ENCODE data around the gene TNFRSF21. TPM values are rescaled to one million over a fixed set of nuclear protein-coding genes. Genes with fewer than 3 reads are reported as not detected.

Gene TNFRSF21
- total RNA-seq, 2 experiments from 2014 or later: 28.1 to 36.5 TPM

DNA sequence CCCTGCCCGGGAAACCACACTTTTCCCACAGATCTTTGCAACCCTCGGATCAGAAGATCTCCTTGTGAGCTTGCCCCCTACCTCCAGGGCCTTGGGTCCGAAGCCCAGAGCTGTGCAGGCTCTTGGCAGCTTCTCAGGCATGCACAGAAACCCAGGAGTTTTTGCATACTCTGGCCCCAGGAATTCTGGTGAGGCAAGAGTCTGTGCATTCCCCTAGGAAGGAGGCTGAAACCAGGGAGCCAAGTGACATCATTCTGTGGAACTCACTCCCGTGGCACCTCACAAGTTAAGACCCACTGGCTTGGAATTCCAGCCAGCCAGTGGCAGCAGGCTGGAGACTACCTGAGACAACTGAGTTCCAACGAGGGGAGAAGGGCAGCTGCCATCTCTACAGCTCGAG, 100.1 kb downstream of the TNFRSF21 start:
- TF ChIP-seq EZH2phosphoT487 (IDR thresholded peaks at IDR 0.05; ENCODE audit: borderline replicate concordance, low read depth, low read length): no peak
- TF ChIP-seq, protein P1, sequence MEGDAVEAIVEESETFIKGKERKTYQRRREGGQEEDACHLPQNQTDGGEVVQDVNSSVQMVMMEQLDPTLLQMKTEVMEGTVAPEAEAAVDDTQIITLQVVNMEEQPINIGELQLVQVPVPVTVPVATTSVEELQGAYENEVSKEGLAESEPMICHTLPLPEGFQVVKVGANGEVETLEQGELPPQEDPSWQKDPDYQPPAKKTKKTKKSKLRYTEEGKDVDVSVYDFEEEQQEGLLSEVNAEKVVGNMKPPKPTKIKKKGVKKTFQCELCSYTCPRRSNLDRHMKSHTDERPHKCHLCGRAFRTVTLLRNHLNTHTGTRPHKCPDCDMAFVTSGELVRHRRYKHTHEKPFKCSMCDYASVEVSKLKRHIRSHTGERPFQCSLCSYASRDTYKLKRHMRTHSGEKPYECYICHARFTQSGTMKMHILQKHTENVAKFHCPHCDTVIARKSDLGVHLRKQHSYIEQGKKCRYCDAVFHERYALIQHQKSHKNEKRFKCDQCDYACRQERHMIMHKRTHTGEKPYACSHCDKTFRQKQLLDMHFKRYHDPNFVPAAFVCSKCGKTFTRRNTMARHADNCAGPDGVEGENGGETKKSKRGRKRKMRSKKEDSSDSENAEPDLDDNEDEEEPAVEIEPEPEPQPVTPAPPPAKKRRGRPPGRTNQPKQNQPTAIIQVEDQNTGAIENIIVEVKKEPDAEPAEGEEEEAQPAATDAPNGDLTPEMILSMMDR (conservative IDR thresholded peaks at IDR 0.05; ENCODE audit: low read length): no peak
- Histone ChIP-seq H3K9me2 (ENCODE audit: insufficient read depth, low read length) (no peaks in the 10 kb centered on the region), H3K79me2 (ENCODE audit: insufficient read depth, low read depth, low read length) (no peaks in the 10 kb centered on the region), H3K36me3 (ENCODE audit: insufficient read depth, low read length) (no peaks in the 10 kb centered on the region), H3K4me2 (ENCODE audit: low read length) (no peak overlapping the region), H3K4me1 (ENCODE audit: insufficient read depth, low read length, poor library complexity, severe bottlenecking) (no peaks in the 10 kb centered on the region), H3K9me3 (ENCODE audit: low read length) (peaks cover 8% of the 10 kb centered on the region; the same call in 1 of the 2 replicates), H3K27ac (ENCODE audit: low read depth, low read length, poor library complexity, severe bottlenecking) (no peak overlapping the region), H3K4me3 (ENCODE audit: low read depth, low read length, poor library complexity, severe bottlenecking) (no peak overlapping the region), H4K20me1 (ENCODE audit: insufficient read depth, low read length) (no peaks in the 10 kb centered on the region), H2AFZ (ENCODE audit: low read length) (no peak overlapping the region)
- POLR2A ChIA-PET: interaction anchor here (1.4 kb wide), 1 partner anchor 52 kb away, joined by 3 read pairs; no protein-coding TSS in a partner anchor
- CTCF ChIA-PET (ENCODE audit: unreplicated experiment): no interaction called here
- no peak for DNase-seq (ENCODE audit: low spot score)
- no TSS peak for BruUV-seq (replicated peaks)
- intact Hi-C loops (cut with micrococcal nuclease; ENCODE audit: unreplicated experiment): no loop called here

DNA sequence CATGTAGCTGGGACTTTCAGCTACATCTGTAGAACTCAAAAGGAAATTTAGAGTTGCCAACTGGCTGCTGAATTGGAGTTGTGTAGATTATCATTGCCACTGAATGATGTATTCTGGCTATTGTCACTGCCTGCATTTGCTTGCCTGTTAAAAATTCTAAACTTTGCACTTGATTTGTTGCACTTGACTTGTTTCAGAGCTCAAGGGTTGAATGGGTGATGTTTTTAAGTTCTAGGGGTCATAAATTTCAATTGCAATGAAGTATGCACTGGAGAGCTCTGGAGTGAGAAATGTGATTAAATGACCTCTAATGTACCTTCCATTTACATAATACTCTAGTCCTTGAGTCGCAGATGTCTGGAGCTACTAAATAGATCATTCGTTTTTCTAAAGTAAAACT, 102.4 kb downstream of the TNFRSF21 start:
- H3K9me3 ChIP-seq (ENCODE audit: low read length): peaks cover 7% of the 10 kb centered on the region; the same call in 1 of the 2 replicates
- intact Hi-C loops (cut with micrococcal nuclease; ENCODE audit: unreplicated experiment): no loop called here
- ChIA-PET POLR2A (interaction anchor here (0.9 to 1.3 kb wide), 3 partner anchors 9 to 35 kb away, joined by 3 to 4 read pairs (median 4); no protein-coding TSS in a partner anchor), CTCF (ENCODE audit: unreplicated experiment) (no interaction called here)
- H3K4me1 ChIP-seq (ENCODE audit: insufficient read depth, low read length, poor library complexity, severe bottlenecking): peaks cover 14% of the 10 kb centered on the region
- H2AFZ ChIP-seq (ENCODE audit: low read length): no peak overlapping the region
- no peaks in the 10 kb centered on the region for H3K36me3 ChIP-seq (ENCODE audit: insufficient read depth, low read length)
- no peak overlapping the region for H3K4me2 ChIP-seq (ENCODE audit: low read length)
- no peak for DNase-seq (ENCODE audit: low spot score)
- BruUV-seq (replicated peaks): no TSS peak
- no peaks in the 10 kb centered on the region for H3K9me2 ChIP-seq (ENCODE audit: insufficient read depth, low read length)
- no peaks in the 10 kb centered on the region for H3K79me2 ChIP-seq (ENCODE audit: insufficient read depth, low read depth, low read length)
- no peaks in the 10 kb centered on the region for H4K20me1 ChIP-seq (ENCODE audit: insufficient read depth, low read length)
- TF ChIP-seq, protein P1 (conservative IDR thresholded peaks at IDR 0.05; ENCODE audit: low read length): no peak
- no peak for TF ChIP-seq EZH2phosphoT487 (IDR thresholded peaks at IDR 0.05; ENCODE audit: borderline replicate concordance, low read depth, low read length)
- H3K27ac ChIP-seq (ENCODE audit: low read depth, low read length, poor library complexity, severe bottlenecking): no peak overlapping the region
- H3K4me3 ChIP-seq (ENCODE audit: low read depth, low read length, poor library complexity, severe bottlenecking): no peak overlapping the region

DNA sequence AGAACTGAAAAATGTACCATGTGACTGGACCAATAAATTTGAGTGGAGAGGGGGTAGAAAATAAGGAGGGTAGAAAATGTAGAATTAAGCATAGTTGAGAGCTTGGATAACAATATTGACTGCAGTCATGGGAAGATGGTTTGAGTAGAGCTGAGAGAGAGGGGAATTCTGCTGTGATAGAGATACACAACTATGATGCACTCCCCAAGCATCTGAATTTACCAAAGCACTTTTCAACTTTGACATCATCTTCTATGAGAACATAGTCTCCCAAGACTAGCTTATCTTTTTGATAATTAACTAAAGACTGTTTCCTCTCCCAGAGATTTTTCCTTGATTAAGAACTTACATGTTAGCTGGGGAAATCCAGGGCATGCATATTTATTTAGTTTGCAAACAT, 103.1 kb downstream of the TNFRSF21 start:
- Histone ChIP-seq H3K9me2 (ENCODE audit: insufficient read depth, low read length) (no peaks in the 10 kb centered on the region), H3K27ac (ENCODE audit: low read depth, low read length, poor library complexity, severe bottlenecking) (no peak overlapping the region), H2AFZ (ENCODE audit: low read length) (no peak overlapping the region), H3K4me1 (ENCODE audit: insufficient read depth, low read length, poor library complexity, severe bottlenecking) (peaks cover 14% of the 10 kb centered on the region), H3K79me2 (ENCODE audit: insufficient read depth, low read depth, low read length) (no peaks in the 10 kb centered on the region), H3K36me3 (ENCODE audit: insufficient read depth, low read length) (no peaks in the 10 kb centered on the region), H3K4me2 (ENCODE audit: low read length) (no peak overlapping the region), H4K20me1 (ENCODE audit: insufficient read depth, low read length) (no peaks in the 10 kb centered on the region), H3K4me3 (ENCODE audit: low read depth, low read length, poor library complexity, severe bottlenecking) (no peak overlapping the region), H3K9me3 (ENCODE audit: low read length) (0 out of 2 replicates have a peak, but pooled peaks cover 3% of the 10 kb centered on the region)
- ChIA-PET CTCF (ENCODE audit: unreplicated experiment) (no interaction called here), POLR2A (interaction anchor here (1.1 to 1.3 kb wide), 2 partner anchors 9 to 36 kb away, joined by 4 read pairs; no protein-coding TSS in a partner anchor)
- BruUV-seq (replicated peaks): no TSS peak
- DNase-seq (ENCODE audit: low spot score): no peak
- intact Hi-C loops (cut with micrococcal nuclease; ENCODE audit: unreplicated experiment): no loop called here
- no peak for TF ChIP-seq EZH2phosphoT487 (IDR thresholded peaks at IDR 0.05; ENCODE audit: borderline replicate concordance, low read depth, low read length)
- TF ChIP-seq, protein P1 (conservative IDR thresholded peaks at IDR 0.05; ENCODE audit: low read length): no peak
